HG03039 (cell line): ENCODE measurements around the gene SPTLC3.
A peak's percentile ranks its signal among the peaks of the same experiment; 100 is the strongest.
"Not testable (repeated sequence)": the region's sequence is repeated elsewhere in the genome, so short reads cannot be mapped to it uniquely, and the experiment has no call there.

ENCODE experiments used
- ATAC-seq: cut with Tn5 transposase; IDR thresholded peaks from one replicate; pipeline ENCODE4 v1.9.1; 2021; ENCODE audit warnings: mild to moderate bottlenecking, moderate library complexity; ENCODE audit not compliant: unreplicated experiment

SPTLC3 gene

DNA sequence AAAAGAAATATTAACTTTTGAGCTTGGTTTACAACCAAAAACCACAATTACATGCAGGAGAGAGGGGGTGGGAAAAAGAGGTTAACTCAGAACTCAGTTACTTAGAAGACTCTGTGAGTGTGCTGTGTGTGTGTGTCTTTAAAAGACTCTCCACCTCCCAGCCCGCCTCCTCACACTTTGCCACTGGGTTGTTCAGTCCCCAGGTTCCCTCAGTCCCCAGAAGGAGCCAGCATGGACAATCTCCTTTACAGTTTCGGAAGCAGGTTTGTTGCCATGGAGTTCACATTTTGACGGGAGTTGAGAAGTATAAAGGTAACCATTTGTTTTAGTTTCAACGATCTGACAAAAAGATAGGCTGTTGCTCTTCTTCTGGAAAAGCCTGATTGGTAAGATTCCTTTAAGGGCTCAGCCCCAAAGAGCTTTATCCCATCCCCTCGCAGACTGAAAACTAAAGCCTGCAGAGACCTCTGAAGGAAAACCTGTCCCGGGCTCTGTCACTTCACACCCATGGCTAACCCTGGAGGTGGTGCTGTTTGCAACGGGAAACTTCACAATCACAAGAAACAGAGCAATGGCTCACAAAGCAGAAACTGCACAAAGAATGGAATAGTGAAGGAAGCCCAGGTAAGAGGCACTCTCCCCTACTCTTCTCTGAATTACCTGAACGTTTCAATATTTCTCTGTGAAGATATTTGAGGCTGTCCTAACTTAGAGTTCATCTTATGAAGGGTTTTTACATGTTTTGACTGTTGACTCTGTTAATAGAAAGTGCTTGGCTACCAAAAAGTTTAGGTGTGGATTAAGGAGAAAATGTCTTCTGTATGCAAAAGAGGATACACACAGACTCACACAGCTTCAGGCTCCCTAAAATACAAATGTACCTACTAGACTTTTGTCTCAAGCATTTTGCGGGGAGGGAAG, at the start of gene SPTLC3:
TSS of gene SPTLC3 (plus strand) at position 212 of the 921 bp plus-strand sequence. CDS start at position 508, 296 bp downstream.
- ATAC-seq = peak; percentile 36

DNA sequence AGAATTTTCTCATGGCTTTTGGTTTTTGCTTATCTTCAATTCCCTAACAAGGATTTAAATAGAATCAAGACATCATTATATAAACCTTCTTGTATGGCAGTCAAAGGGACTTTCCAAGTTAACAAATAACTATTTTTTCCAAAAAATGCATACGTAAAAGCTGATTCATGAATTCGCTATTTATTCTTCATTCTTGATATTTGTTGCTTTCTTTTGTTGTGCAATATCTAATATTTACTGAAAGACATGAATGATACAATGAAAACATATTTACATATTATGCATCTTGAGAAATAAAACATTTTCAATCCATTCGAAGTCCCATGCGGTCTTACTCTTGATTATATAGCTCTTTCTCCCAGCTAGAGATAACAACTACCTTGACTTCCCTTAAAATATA, 47.0 kb upstream of the SPTLC3 start:
- no peak for ATAC-seq

DNA sequence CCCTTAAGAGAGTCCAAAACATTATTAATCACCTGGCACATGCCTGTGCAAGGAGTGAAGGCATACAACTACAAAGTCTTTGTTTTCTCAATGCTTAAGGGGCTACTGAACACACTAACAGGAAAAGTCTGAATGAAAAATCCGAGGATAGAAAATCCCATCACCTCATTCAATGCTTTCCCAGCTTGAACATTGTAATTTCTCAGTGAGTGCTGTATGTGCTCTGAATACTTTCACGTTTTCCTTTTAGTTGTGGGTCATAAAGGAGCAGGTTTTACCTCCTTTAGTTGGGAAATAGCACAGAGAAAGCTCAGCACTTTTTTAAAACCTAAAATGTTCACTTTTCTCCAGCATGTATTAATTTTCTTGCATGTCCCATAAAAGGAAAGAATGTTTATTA, 45.9 kb upstream of the SPTLC3 start:
- ATAC-seq = no peak

DNA sequence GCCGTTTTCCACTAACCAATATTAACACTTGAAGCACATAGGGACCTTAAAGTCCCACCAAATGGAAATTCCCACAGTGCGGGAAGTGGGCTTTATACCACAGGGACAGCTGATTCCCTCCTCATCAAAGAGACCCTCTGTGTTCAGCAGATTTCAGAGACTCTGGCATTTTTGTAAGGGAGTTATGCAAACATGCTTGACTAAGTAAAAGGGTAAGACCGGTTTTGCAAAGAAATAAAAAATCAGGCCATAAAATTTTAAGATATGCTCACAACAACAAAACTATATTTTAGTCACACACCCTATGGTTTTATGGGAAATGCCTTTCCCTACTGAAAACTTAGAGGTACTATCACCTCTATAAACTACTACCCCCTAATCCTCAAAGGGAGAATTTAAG, 45.4 kb upstream of the SPTLC3 start:
- ATAC-seq = no peak

DNA sequence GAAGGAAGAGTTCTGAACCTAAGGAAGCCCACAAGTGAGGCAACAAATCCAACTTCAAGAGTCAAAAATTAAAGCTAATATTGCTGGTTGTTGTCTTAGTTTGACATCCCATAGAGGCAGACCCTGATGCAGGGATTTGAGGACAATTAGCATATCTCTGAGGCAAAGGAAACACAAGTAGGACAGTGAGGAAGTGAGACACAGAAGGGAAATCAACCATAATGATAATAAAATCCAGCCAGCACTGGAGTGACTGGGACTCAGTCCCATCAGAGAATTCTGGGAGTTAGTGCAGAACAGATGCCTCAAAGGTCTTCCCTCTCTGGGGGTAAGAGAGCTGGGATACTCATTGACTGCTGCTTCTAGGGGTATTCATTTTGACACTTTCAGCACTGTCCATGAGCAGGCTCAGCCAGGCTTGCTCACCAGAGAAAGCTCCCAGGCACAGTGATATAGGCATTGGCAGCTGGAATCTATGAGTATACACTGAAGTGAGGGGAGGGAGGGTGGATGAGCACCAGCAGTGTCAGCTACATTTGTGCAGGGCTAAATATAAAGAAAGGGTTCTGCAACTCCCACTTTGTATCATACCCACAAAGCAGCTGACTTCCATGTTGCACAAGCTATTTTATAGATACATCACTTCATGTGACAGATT, 43.4 kb upstream of the SPTLC3 start:
- no peak for ATAC-seq

DNA sequence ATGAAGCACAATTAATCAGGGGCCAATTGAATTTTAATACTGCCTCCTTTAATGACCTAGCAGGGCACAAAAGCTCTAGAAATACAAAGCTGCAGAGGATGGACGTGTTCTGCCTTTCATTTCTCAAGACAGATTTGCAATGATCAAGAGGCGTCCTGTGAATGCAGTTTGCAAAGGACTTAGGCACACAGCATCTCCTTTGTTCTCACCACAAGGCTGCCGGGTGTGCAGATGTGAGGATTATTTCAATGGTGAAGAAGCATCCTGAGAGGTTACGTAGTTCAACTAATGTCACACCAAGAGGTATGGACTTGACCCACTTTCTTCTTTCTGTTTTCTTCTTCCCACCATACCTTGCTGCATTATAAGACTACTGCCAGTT, 42.9 kb upstream of the SPTLC3 start:
- no peak for ATAC-seq

DNA sequence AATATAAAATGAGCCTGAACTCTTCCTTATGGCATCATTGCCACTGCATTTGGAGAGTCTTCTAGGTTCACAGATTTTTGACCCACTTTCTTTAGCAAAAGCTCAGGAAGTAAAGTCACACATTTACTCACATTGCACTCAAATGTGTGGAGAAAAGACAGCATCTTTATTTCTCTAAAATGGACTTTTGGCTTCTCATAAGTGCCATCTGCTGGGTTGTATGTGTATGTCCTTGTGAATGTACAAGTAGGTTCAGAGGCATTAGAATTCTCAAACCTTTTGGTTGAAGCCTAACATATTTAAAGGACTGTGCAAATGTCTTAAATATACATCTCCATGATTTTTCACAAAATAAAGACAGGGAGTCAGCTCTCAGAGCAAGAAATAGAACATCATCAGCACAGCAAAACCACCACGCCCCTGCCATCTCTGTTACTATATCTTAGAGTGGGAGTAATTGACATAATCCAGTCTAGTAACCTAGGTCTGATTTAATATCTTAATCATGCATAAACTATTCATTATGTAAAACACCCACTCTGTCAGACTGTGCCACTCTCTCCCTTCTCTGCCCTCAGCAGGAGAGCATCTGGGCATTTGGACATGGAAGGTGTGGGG, 42.2 kb upstream of the SPTLC3 start:
- ATAC-seq = no peak

DNA sequence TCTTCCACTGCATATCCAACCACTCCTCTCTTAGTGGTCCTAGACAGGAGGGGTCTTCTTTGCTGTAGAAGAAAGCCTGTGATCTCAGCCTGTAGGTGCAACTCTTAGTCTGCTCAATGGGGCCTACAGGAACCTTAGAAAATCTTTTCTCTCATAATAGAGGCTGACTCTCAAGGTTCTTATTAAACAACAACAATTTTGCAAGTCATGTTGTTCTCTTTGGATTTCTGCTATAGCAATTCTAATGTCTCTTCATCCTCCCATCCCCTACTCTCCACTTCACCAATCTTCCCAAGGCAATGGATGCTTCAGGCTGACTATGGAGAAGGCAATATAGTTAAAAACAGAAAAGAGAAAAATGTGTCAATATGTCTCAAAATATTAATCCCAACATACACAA, 40.8 kb upstream of the SPTLC3 start:
- ATAC-seq = no peak

DNA sequence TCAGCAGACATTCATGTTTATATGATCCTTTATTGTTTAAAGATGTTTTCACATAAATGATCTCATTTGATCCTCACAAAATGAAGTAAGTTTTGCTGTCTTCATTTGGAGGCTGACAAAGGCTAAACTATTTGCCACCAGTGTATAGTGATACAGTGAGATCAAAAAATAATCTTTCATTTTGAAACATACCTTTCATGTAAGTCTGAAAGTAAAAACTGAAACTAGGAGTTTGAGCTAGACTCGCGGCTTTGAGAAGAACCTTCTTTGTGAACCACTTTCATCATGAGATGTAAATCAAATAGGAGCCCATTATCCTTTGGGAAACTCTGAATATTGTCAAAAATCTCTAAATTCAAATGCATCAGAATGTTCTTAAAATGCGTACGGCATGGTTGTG, 40.3 kb upstream of the SPTLC3 start:
- ATAC-seq = no peak

DNA sequence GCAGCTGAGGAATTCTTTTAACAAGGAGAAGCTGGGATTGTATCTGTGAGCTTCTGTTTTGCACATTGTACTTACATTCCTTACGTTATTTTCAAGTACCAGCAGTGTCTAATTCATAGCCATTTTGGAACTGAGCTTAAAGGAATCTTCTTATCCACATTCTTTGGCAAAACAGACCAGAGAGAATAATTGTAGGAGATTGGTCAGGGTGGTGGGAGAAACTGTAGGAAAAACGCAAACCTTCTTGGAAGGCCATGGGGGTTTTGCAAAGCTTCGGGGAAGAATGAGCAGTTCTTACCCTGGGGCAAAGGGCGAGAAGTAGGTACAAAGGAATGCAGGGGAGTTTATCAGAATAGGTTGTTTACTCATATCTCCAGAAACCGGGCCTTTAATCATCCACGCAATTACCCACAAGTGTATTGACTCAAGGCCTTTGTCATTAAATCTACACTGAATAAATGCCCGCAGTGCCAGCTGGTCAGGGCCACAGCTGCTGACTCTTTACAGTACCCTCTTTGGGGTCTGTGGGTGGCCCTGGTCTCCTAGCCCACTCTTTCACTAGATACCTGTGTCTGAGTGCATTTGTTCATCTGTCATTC, 39.6 kb upstream of the SPTLC3 start:
- no peak for ATAC-seq

DNA sequence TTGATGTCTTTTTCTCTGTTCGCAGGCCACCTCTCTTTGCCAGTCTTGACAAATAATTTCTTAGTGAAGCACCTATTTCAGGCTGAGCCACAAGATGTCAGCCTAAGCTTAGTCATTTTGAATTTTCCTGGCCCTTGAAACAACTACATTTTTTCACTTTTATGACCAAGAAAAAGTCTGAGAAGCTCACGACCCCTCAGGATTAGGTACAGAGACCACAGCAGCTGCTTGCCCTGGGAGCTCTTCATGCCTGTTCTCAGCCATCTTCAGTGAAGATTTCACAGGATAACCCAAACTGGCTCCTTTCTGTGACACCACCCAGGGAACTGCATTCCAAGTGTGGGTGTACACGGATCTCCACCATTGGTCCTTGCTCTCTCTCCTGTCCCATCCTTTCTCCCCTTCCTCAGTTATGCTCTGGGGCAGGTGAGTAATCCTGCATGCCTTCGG, 38.4 kb upstream of the SPTLC3 start:
- no peak for ATAC-seq

DNA sequence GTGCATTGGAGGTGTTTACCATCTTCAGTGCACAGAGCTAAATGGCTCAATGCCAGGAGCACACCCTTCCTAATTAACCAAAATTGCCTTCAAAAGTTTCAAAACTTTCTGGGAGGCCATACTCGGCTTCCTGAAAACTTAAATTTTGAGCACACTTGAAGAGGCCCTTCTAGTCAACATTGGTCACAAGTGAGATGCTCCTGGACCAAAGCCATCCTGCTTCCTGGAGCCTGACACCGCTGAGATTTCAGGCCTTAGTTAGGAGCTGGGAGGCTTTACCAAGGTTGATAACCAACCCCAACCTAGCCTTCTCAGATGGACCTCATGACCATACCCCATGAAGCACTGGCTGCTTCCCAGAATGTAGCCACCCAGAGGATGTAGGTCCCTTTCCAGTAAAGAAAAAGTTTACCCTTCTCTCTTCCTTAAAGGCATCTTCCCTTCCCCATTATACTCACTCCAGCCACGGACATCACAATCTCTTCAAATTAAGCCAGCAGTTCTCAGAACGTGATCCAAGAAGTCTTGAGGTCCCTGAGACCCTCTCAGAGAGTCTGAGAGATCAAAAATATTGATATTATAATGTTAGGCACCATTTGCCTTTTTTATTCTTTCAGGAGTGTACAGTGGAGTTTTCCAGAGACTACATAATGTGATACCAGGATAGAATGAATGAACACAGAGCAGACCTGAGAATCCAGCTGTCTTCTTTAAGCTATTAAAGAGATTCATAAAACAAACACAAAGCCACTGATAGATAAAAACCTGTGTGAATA, 32.8 kb upstream of the SPTLC3 start:
- ATAC-seq = no peak

DNA sequence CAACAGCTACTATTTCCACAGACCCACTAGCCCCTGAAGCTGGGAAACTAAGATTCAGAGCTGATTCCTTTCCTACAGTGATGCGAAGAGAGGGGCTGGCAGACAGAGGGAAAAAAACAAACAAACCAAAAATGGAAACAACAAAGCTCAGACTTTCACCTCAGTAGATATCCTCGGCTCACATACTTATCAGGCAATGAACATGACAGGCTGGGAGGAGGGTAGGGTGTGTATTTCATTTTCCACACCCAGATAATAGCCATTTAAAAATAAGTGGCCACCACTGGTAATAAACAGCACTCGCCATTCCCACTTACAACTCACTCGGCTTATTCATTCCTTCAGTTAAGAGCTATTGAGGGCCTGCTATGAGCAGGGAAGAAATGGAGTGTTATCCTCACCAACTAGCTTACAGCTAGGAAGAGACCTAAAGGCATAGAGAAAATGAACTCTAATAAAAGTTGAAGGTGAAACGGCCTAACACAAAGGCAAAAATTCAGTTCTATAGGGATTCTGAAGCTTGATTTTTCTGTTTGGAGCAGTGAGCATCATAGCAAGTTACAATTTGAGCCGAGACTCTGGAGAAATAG, 32.0 kb upstream of the SPTLC3 start:
- no peak for ATAC-seq

DNA sequence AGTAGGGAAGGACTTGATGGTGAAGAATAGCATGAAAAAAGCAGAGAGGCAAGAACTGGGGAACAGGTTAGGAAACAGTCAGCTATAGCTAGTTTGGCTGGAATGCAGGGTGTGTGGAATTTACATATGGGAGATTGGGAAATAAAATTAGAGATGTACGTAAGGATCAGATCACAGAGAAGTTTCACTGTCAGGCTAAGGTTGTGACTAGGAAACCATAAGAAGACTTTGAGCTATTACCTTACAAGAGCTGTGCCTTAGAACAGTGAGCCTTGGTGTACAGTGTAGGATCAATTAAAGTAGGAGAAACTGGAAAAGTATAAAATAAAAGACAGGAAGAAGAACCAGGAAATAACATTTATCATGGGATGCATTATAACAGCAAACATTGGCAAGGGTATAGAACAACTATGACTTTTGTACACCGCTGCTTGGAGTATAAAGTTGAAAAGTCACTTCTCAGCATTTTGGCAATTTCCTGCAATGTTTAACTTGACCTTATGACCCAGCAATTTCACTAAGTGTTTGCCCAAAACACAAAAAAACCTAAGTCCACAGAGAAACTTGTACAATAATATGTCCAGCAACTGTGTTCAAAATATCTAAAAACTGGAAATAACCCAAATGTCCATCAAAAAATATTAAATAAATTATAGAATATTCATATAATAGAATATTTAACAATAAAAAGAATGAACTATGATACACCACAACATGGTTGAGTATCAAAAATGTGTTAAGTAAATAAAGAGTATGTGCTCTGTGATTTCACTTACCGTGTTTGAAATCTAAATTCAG, 31.2 kb upstream of the SPTLC3 start:
- no peak for ATAC-seq

DNA sequence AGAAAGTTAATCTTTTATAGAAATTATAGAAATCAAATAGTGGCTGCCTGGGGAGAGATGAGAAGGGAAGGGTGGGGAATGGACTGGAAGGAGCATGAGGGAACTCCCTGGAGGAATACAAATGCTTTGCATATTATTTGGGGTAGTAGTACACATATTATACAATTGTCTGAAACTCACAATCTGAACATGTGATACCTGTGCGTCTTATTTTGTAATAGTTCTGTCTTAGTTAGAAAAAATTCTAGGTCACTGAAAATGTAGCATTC, 30.7 kb upstream of the SPTLC3 start:
- ATAC-seq = no peak

DNA sequence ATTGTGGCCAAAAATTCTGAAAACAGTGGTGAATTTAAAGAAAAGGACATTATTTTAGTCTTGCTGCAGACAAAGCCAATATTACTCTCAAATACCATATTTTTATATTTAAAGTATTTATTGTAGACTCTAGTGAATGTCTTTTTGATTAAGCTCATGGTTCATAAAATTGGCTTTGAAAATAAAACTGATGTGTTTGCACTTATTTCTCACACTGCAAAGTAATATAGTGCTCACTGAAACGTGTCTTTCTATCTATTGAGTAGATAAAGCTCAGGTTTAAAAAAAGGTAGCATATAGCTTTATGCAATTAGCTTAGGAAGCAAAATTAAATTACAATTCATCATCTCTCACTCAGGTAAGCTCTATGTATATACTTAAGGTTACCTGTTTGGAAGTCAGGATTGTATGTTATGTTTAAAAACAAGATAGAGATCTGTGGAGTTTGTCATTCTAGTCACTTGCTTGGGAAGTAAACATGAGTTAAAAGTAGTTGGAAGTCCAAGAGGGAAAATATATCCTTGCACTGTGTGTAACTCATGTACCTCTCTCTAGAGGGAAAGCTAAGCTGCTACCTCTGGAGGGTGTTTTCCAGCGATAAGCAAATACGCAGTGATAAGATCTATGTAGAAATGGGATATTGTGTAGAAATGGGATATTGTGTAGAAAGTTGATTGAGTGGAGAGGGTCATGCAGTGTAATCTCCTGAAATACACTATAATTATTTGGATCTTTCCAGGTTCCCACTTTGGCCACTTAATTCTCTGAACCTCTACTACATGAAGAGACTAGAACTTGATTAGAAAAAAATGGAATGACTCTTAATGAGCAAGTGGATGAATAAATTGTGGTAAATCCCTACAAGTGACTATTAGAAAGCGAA, 29.9 kb upstream of the SPTLC3 start:
- no peak for ATAC-seq

DNA sequence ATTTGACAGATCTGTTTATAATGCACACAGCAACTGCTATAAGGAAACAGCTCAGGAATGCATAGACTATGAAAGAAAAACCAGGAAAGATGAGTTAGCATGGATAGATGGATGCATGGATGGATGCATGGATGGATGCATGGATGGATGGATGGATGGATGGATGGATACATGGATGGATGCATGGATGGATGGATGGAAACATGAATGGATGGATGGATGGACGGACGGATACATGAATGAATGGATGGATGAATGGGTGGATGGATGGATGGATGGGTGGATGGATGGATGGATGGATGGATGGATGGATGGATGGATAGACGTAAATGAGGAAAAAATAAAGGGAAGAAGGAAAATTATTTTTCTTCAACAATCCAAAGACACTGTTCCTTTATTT, 29.1 kb upstream of the SPTLC3 start:
- not testable (repeated sequence) for ATAC-seq

DNA sequence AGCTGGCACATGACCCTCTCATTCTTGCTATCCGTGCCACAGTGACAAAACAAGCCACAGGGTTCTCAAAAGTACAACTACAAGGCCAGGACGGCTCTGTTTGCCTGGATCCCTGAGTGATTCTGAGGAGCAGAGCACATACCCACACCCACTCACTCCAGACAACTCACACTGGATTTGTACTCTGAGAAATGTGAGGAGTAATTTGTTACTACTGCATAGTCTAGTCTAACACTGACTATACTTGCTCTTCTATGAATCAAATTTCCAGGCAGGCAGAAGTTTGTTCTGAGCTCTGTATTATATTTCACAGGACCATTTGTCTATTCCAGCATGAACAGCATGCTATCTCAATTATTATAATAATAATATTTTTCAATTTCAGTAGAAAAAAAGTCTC, 26.7 kb upstream of the SPTLC3 start:
- no peak for ATAC-seq
